ENCODE measurements around the gene SMIM35. TPM values are rescaled to one million over a fixed set of nuclear protein-coding genes. Genes with fewer than 3 reads are reported as not detected.

The SMIM35 gene
- total RNA-seq, 1 donor from 2014 or later: 0.25 TPM

DNA sequence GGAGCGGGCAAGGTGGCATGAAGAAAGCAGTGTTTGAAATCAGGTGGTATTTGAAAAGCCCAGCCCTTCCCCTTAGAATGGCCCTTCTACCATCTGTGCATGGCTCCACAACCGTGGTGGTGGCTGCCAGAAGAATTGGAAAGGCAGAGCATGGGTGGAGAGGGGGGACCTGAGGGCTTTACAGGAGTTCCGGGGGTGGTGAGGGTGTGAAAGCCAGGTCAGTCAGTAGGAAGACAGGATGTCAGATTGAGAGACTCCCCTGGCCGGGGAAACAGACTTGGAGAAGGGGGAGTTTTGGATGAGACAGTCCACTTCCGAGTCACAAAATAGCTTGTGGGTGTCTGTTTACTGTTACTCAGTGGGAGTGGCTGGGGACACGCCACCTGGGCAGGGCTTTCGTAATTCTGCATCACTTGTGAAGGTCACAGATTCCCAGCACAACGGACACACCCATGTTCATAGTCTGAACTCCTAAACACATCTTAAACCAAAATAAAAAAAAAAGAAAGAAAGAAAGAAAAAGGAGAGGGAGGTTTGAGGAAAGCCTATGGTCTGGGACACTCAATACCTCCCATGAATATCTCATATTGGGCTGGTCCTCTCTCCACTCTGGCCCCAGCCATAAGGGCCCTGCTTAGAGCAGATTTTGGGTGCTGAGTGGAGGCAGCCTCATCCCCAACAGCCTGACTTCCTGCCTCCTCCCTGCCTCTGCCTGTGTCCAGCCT is 24.4 kb upstream of the SMIM35 start:
- intact Hi-C loops (cut with micrococcal nuclease): no loop called here

DNA sequence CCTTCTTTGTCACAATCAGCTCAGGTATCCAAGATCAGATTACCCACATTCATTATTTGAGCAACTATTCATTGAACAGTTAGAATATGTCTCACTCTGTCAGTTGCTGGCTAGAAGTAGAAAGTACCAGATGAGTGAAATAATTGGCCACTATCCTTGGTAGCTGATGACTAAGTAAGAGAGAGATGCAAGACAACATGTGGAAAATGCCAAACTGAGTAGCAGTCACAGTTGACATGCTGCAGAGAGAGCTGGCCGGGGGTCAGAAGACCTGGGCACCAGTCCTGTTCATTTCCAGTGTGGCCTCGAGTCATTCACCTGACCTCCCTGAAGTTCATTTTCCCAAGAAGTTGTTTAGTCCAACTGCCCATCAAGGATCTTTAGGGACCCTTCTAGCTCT is 22.5 kb upstream of the SMIM35 start:
- intact Hi-C loops (cut with micrococcal nuclease): no loop called here

- intact Hi-C loops (cut with micrococcal nuclease): no loop called here
Observed at GRCh38 chr11:118108513-118108912, 21.8 kb upstream of the SMIM35 start.

DNA sequence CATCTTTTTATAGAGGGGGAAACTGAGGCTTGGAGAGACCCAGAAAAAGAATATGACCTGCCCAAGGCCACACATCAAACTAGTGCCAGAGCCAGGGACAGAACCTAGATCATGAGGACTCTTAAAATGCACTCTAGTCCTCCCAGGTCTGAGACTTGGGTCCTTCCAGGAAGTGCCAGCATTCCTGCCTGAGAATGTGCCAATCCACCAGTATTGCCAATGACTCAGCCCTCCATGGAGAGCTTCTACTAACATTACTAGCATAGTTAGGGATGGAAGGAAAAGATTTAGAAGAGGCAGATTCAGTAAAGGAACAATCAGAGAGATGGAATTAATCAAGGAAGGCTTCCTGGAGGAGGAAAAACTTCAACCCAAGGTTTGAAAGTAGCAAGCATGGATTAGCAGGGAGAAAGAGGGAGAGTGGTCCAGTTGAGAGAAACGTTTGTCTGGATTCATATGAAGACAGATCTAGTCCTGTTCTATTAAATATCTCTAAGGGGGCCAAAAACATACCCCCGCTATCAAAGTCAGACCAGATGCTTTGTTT is 20.1 kb upstream of the SMIM35 start:
- intact Hi-C loops (cut with micrococcal nuclease): no loop called here

GRCh38 chr11:118105657-118106305 is 19.0 kb upstream of the SMIM35 start:
- intact Hi-C loops (cut with micrococcal nuclease): no loop called here

DNA sequence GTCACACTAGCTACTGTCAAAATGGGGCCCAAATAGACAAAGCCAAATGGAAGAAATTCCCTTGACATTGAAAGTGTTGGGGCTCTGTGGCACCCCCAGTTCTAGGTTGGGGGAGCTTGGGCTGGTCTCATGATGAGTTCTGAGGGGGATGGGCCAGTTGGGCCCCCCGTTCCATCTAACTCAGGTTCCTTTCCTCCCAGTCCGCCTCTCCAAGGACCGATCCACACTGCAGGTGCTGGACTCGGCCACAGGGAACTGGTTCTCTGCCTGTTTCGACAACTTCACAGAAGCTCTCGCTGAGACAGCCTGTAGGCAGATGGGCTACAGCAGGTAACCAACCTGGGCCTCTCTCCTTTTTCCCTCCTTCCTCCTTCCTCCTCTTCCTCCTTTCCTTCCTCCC is 17.7 kb upstream of the SMIM35 start:
- intact Hi-C loops (cut with micrococcal nuclease): no loop called here

- intact Hi-C loops (cut with micrococcal nuclease): no loop called here
Observed at GRCh38 chr11:118102721-118103261, 16.0 kb upstream of the SMIM35 start.

DNA sequence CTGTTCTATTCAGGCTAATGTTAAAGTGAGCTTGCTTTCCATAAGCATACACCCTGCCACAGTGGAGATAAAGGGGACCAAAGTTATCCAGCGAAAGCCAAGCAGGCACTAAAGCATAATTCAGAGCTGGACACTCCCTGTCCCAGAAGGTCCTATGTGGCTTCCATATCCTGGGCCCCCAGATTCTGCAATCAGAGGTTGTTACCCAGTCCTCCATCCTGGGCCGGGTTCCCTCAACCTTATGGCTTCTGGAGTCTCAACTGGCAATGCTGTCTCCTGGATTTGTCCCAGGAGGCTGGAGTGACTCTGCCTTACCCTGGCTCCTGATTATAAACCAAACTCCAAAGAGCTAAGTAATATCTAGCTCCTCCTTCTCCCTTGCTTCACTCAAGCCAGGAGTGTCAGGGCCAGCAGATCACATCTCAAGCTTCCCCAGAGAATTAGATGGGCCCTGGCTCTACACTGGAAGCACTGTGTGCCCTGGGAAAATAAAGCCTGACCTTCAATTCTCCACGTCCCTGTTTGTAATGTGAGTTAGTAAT is 14.0 kb upstream of the SMIM35 start:
- intact Hi-C loops (cut with micrococcal nuclease): no loop called here

GRCh38 chr11:118099838-118100556 is 13.2 kb upstream of the SMIM35 start:
- intact Hi-C loops (cut with micrococcal nuclease): no loop called here

DNA sequence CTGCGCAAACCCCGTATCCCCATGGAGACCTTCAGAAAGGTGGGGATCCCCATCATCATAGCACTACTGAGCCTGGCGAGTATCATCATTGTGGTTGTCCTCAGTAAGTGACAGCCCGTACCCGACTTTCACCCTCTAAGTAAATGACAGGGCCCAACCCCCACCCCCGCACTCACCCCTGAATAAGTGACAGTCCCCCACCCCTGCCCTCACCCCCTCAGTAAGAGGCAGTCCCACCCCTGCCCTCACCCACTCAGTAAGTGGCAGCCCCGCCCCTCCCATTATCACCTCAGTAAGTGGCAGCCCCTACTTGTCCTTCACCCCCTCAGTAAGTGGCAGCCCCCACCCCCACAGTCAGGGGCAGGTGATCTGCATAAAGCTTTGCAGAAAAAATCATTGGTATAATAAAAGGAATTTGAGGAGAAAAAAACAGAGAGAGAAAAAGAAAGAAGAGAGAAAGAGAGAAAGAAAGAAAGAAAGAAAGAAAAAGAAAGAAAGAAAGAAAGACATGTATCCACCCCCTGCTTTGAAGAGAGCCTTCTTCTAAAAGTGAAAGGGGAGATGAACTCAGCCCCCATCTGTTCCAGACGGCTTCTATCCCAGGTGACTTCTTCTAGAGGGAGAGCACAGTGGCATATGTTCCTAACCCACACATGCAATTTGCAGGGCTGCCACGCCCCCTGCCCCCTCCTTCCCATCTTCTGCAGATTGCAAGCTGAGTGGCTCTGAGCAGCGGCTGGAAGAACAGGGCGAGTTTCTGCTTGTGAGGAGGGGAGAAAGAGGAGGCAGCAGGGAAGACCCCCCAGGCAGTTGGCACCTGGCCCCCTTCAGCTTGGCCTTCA is 12.5 kb upstream of the SMIM35 start:
- intact Hi-C loops (cut with micrococcal nuclease): no loop called here

- intact Hi-C loops (cut with micrococcal nuclease): no loop called here
Observed at GRCh38 chr11:118095967-118096367, 9.2 kb upstream of the SMIM35 start.

GRCh38 chr11:118095493-118095892 is 8.7 kb upstream of the SMIM35 start:
- intact Hi-C loops (cut with micrococcal nuclease): no loop called here

DNA sequence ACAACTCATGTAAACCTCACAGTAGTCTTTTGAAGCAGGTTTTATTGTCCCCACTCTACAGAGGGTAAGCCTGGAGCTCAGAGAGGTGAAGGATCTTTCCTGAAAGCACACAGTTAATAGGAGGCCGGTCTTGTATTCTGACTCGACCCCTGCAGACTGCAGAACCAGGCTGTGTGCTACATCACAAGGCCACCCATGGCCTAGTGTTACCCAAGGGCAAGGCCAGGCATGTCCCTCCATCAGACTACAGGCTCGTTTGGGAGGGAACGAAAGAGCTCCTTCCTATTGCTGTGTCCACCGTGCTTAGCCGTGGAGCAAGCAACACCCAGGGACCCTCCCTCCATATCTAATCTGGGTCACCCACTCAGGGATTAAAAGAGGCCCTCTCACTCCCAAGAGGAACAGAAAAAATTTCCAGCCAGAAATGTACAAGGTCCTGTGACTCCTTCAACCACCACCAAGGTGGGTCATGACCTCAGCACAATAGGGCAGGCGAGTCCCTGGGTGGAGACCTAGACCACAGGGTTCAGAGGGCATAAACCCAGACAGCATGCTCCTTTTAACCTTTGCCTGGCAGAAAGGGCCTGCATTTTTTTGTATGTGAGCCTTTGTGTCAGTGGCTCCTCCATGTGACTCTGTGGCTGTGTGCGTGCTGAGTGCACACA is 6.3 kb upstream of the SMIM35 start:
- intact Hi-C loops (cut with micrococcal nuclease): no loop called here

DNA sequence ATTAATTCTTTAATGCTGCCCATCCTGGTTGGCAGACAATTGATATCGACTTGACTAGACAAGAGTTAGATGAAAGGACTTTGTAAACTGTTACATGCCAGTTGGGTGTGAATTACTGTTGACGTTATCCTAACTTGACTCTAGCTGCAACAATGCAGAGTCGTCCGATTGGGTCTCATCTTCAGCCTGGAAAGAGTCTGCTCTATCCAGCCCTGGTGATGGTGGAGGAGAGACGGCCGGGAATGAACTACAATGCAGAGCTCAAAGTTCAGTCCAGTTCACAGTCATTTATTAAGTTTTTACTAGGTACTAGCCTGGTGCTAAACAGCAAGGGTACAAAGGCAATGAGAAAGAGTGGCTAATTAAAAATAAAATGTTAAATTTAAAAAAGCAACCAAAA is 4.9 kb upstream of the SMIM35 start:
- intact Hi-C loops (cut with micrococcal nuclease): no loop called here

DNA sequence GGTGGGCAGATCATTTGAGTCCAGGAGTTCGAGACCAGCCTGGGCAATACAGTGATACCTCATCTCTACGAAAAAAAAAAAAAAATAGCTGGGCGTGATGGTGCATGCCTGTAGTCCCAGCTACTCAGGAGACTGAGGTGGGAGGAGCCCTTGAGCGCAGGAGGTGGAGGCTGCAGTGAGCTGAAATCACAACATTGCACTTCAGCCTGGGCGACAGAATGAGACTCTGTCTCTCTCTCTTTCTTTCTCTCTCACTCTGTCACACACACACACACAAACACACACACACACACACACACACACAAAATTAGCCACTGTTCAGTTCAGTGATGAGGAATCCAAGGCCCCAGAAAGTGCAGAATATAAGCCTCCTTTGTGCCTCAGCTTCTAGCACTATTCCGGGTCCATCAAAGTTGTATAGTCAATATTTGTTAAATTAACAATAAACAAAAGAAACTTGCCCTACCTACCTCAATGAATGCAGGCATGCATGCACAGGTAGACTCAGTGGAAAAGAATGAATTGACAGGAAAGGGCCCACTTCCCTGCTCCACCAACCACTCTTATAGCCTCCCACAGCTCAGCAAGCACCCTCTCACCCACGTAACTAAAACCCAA is 3.9 kb upstream of the SMIM35 start:
- intact Hi-C loops (cut with micrococcal nuclease): no loop called here

DNA sequence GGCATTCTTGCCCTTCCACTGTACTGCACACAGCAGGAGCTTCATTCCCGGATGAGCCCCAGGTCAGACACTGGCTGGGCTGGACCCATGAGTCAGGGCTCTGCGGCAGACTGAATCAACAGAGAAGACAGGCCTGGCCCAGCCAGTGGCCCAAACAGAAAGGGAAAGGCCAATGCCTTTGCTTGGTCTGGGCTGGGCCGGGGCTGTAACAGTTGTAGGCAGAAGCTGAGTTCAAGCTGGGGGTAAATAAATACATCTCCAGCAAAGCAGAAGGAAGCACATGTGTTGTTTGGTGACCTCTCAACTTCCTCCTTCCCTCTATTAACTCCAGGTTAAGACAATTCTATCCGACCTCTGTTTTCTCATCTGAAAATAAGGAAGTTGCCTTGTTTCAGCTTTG is 1.8 kb upstream of the SMIM35 start:
- intact Hi-C loops (cut with micrococcal nuclease): no loop called here

DNA sequence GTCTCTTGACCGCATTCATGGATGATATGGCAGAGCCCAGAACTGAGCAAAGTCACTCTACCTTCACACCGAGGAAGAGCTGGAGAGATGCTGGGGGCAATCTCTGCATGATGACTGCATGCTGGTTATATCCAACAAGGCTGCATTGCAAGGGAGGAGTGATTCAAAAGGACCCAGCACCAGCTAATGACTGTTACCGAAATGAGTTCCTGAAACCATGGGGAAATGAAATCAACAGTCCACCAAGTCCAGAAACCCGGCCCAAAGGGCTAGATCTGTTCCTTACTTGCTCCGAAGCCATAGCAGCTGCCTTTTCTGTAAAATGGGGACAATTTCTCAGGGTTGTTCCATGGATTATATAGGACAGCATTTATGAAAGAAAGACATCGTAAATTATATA is 1.2 kb upstream of the SMIM35 start:
- intact Hi-C loops (cut with micrococcal nuclease): no loop called here

DNA sequence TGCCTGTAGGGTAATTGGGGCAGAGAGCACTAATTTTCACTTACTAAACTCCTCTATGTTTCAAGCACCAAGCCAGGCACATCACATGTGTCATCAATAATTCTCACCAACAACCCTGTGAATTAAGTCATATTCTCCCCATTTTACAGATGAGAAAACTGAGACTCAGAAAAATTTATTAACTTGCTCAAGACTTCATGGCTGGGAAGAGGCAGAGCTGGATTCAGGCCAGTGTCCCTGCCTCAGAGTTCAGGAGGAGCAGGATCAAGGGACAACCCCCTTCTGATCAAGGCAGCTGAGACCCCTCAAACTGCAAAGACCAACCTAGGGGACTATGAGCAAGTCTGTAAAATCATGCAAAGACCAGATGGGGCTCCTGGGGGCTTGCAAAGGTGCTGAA is 2.1 kb downstream of the SMIM35 start:
- intact Hi-C loops (cut with micrococcal nuclease): no loop called here

DNA sequence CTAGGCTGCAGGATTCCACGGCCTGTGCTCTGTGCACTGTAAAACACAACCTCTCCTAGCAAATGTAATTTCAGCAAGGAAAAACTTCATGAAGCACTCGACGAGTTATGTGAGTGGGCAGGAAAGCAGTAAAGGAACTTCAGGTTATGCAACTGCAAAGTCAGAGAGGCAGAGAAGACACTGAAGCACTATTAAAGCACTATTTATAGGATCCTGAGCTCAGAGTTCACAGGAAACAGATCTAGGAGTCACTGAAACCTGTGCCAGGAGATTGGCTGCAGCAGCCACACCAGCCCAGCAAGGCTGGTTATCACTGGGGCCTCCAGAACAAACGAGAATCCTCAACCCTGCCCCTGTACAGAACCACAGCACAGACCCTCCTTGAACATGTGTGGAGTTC is 2.5 kb downstream of the SMIM35 start:
- intact Hi-C loops (cut with micrococcal nuclease): no loop called here

Data from T-helper 1 cell treated with Interleukin-12 subunit alpha and Interleukin-12 subunit beta and Interleukin-4 antibody, amounts not matched to agents 30 ng/mL and 1 ng/mL, for 36 hours (primary cell).